GM19328 (cell line): ENCODE results near the gene SECISBP2L.
"Not testable (repeated sequence)": the region's sequence is repeated elsewhere in the genome, so short reads cannot be mapped to it uniquely, and the experiment has no call there.

Source experiments
- ATAC-seq: cut with Tn5 transposase; IDR thresholded peaks from one replicate; pipeline ENCODE4 v1.9.1; 2021; ENCODE audit warnings: mild to moderate bottlenecking, moderate library complexity; ENCODE audit not compliant: unreplicated experiment

The SECISBP2L gene

GRCh38 chr15:49015896-49016295, 30.4 kb downstream of the SECISBP2L start:
- no peak for ATAC-seq

DNA sequence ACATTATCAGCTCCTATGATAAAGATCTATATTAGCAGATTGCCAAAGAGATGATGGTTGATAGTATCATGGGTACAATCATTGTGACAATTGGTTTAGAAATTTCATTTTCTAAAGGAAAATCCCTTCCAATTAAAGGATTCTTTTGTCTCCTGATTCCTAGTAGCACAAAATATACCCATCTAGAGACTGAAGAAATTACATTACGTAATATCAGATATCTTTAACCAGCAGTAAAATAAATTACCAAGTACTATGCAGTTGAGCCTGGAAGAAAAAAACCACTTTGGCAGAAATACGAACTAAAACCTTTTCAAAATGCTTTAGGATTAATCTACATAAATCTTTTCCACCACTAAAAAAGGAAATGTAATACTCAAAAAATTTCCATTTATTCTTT, 46.9 kb downstream of the SECISBP2L start:
- no peak for ATAC-seq

DNA sequence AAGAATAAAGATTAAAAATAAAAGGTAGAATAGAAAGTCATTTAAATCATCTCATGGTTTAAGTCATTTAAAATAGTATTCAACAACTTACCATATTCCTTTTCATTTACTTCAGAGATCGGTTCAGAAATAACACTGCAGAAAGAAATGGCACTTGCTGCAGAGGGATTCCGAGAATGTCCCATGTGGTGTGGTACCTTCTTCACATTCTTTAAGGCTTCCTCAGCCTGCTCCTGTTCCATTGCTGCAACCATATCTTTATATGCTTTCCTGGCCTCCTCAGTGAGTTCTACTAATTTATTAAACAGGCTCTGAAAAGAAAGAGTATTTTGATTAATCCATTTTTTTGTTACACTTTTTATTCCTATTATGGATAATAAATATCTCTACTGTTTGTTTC, 50.0 kb downstream of the SECISBP2L start:
- no peak for ATAC-seq

DNA sequence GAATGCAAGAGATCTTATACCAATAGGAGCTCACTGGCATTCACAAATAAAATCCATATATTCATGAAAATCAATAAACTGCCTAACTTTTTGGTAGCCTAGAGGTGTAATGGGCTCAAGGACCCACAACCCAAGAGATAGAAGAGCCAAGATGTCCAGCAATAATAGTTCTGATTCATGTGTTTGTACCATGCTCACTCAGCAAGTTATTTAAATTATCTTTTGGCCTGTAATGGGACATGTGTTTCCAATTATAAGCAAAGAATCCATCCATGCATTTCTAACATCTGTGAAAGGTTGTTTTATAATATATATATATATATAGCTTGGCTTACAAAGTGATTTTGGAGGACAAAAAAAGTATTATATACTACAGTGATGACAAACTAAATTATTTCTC, 52.9 kb downstream of the SECISBP2L start:
- no peak for ATAC-seq

- ATAC-seq, result peak; percentile 62
These were observed 53.7 kb downstream of the SECISBP2L start for GRCh38 chr15:48992545-48992944.

GRCh38 chr15:48992096-48992495, 54.1 kb downstream of the SECISBP2L start:
- ATAC-seq, result no peak

GRCh38 chr15:48989170-48989569, 57.1 kb downstream of the SECISBP2L start:
- ATAC-seq, result no peak

DNA sequence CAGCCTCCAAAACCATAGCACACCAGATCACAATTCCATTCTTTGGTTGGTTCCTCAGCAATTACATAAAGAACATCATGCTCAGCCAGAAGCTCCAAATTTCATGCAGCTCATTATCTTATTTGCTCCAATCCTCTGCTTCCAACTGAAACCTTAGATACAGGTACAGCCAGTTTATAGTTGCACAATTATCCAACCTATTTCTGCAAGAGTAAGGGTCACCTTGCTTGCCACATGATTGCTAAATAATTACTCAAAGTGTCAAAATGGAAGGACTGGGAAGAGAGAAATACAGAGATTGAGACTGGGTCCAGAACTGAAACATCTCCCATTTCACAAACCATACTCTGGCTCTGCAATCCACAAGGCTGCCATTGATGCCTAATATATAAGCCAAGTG, 59.1 kb downstream of the SECISBP2L start:
- no peak for ATAC-seq

DNA sequence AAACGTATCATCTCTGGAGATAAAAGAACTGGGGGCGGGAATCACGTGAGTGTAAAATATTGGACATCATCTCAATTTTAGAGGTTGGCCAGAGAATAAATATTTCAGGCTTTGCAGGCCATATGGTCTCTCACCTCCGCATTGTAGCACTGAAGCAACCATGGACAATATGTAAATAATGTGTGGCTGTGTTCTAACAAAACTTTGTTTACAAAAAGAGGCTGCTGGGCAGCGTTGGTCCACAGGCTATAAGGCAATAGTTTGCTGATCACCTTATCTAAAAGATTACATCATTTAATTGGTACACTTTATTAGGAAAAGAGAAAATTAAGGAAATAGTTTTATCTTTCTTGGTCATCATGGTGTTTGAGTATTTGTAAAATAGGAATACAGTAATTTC, 60.0 kb downstream of the SECISBP2L start:
- ATAC-seq, result no peak

DNA sequence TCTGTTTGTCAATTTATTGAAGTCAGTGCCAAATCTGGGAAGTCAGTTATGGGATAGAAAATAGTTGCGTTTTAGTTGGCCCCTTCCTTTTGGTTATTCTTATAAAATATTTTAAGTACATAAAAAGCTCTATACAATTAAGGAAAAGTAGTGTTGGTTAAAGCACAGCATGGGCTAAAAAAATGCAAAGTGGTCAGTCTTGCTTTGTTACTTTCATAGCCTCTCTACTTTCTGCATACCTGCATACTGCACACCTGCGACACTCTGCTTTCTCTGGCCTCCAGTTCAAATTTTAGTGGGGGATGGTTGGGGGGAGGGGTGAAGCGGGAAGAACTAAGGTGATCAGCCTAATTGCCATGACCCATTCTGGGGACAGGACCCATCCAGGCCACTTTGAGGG, 60.7 kb downstream of the SECISBP2L start:
- ATAC-seq, result no peak

GRCh38 chr15:48984811-48985352, 61.4 kb downstream of the SECISBP2L start:
- no peak for ATAC-seq

DNA sequence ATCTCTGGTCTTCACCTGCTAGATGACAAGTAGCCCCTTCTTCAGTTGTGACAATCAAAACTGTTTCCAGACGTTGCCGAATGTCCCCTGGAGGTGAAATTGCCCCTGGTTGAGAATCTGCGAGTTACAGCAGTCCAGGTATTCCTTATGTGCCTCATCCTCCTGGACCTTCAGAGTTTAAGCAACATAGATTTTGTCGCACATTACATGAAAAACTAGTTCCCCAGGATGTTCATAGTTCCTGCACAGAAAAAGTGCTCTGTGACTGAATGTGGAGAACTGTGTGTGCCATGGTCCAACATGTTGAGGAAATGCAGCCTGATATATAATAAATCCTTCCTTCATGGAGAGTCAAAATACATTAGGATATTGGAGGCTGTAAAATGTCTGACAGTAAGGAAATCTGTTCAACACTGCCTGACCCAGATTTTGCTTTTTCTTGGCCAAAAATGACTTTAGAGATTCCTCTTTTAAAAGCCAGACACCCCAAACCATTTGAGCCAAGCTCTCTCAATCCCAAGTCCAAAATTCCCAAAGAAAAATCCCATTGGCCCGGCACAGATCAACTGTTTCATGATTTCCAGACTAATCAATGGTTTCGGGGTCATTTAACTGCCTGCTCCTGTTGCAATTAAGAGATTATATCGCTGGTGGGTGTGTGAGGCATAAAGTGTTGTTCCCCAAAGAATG, 62.1 kb downstream of the SECISBP2L start:
- ATAC-seq, result no peak

GRCh38 chr15:48983300-48983699, 62.9 kb downstream of the SECISBP2L start:
- ATAC-seq, result no peak

GRCh38 chr15:48981941-48982340, 64.3 kb downstream of the SECISBP2L start:
- no peak for ATAC-seq

DNA sequence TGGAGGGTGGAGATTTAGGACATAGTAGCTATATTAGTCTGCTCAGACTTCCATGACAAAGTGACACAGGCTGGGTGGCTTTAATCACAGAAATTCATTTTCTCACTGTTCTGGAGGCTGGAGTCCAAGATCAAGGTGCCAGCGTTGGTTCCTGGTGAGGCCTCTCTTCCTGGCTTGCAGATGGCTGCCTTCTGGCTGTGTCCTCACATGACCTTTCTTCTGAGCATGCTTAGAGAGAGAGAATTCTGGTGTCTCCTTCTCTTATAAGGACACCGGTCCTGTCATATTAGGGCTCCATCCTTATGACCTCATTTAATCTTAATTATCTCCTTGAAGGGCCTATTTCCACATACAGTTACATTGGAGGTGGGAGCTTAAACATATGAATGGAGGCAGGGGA, 67.6 kb downstream of the SECISBP2L start:
- ATAC-seq, result no peak

DNA sequence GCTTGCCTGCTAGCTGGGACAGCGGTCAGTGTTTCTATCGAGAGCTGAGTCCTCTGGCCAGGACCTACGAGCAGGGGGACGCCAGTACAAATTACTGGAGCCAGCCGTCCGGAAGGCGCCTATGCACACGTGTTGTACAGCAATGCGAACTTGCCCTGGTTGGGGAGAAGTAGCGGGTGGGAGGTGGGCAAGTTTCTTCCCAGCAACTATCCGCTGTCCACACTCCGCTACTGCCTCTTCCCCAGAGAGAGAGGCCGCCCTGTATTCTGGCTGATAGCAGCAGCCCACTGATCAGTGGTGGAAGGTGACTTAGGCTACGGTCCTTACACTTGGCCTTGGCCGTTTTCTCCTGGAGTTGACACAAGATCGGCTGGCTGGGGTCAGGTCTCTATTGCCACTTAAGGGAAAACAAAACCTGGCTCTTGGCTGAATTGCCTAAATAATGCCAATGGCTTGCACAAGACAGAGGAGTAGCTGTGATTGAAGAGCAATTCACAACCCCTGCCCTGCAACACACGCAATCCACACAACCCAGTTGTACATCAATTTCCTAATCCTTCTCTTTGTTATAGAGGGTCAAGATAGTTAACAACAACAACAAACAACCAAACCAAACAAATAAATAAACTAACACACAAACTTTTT, 69.7 kb downstream of the SECISBP2L start:
- no peak for ATAC-seq

DNA sequence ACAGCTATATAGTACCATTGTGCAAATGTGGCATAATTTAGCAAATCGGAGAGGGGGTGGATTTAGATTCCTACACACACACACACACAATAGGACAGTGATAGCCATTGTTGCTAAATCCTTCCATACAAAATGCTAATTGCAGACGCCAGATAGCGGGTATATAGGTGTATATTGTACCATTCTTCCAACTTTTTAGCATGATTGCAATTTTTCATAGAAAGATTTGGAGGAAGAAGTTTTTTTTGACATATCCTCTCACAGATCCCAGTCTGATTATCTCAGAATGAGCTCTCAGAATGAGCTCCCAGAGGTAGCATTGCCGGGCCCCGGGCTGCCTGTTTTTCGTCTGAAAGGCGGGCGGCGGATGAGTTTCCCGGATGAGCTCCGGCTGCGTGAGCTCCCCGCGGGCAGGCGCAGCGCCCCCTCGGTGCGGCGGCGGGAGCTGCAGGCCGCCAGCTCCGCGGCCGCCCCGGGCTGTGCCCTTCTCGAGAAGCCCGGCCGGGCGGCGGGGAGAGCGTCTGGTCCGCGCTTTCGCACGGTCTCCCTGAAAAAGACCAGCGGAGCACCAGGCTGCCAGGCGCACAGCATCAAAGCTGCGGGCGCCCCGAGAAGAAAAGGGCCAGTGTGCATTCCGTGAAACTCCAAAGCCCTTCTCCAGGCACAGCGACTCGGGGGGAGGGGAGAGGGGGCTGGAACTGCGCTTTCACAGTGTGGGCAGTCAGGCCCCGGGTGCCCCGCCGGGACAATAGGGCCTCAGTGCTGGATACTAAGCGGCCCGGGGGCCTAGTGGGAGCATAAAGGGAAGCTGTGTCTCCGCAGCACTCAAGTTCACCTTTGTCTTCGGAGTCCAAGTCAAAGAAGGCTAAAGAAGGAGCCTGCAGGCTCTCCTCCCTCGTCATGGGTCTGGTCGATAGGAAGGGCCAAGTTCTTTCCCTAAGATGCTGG, 70.5 kb downstream of the SECISBP2L start:
- peak; percentile 92 for ATAC-seq

- ATAC-seq, result no peak
These were observed 71.4 kb downstream of the SECISBP2L start for GRCh38 chr15:48974882-48975281.

- ATAC-seq, result no peak
These were observed 73.3 kb downstream of the SECISBP2L start for GRCh38 chr15:48972750-48973503.

- not testable (repeated sequence) for ATAC-seq
These were observed 75.3 kb downstream of the SECISBP2L start for GRCh38 chr15:48970926-48971325.

- no peak for ATAC-seq
These were observed 78.2 kb downstream of the SECISBP2L start for GRCh38 chr15:48968066-48968465.
